HepG2 (cell line): ENCODE data around the gene KMT5C. TPM values are rescaled to one million over a fixed set of nuclear protein-coding genes. Genes with fewer than 3 reads are reported as not detected.

Source experiments
- ATAC-seq: fragments of 200-7000 bp; cut with Tn5 transposase; 3 replicates; pipeline ENCODE4 v1.9.1; 2020; ENCODE audit warnings: mild to moderate bottlenecking, moderate library complexity
- BruUV-seq: library from RNA; stranded (reverse); fragments of 400-500 nt; replicated peaks from 2 replicates; lab custom pipeline; 2021; lab: Mats Ljungman, UMichigan
- CTCF ChIA-PET: fragments of 300-600 bp; formaldehyde crosslinking; extraction: SDS; loops from one replicate; lab custom pipeline; 2021; ENCODE audit warnings: low total read pairs, inconsistent platforms, low intra/inter-chr PET ratio; lab: Yijun Ruan, JAX
- POLR2A ChIA-PET: fragments of 350-600 bp; sonication (Branson Sonifier 250); formaldehyde crosslinking; loops from one replicate; lab custom pipeline; 2020; ENCODE audit warnings: antibody characterized with exemption, inconsistent platforms; lab: Yijun Ruan, JAX
- DNase-seq: peaks from one replicate; pipeline ENCODE4 v3.0.0-alpha.2; 2015; ENCODE audit warnings: low spot score
- FAIRE-seq: peaks from 3 replicates; lab custom pipeline; 2011; peaks lifted over from hg19 to GRCh38; lab: Jason Lieb, UNC
- H2AFZ ChIP-seq: one replicate; pipeline ENCODE4 v1.6.1; 2011; ENCODE audit warnings: low read length, inconsistent platforms
- H3K27ac ChIP-seq: fragments of 300-600 bp; 3 replicates; pipeline ENCODE4 v1.8.0; 2011; ENCODE audit warnings: mixed run types, mild to moderate bottlenecking, mixed read lengths, low read length, inconsistent platforms; ENCODE audit not compliant: insufficient read depth; ENCODE audit errors: extremely low read length
- H3K27me3 ChIP-seq, 2 experiments: fragments of 200-600 bp in 1 of 2; 2 replicates in 1 of 2; 3 replicates in 1 of 2; pipeline versions ENCODE4 v1.6.0 to v1.8.0; 2011; ENCODE audit warnings: low read length in 2 of 2, mild to moderate bottlenecking in 2 of 2, moderate library complexity in 2 of 2, inconsistent platforms in 1 of 2; ENCODE audit not compliant: insufficient read depth in 2 of 2, control insufficient read depth in 1 of 2
- H3K36me3 ChIP-seq, 2 experiments: fragments of 200-600 bp in 1 of 2; replicated peaks in 1 of 2; 2 replicates in 1 of 2; 3 replicates in 1 of 2; pipeline versions ENCODE4 v1.5.1 to v1.8.0; 2011; ENCODE audit warnings: low read length in 2 of 2, inconsistent platforms in 1 of 2; ENCODE audit not compliant: insufficient read depth in 2 of 2, control insufficient read depth in 1 of 2
- H3K4me1 ChIP-seq: 2 replicates; pipeline ENCODE4 v1.5.1; 2012; ENCODE audit warnings: low read length, inconsistent platforms; ENCODE audit not compliant: insufficient read depth
- H3K4me2 ChIP-seq: 2 replicates; pipeline ENCODE4 v1.6.0; 2011; ENCODE audit warnings: low read depth, low read length, inconsistent platforms
- H3K4me3 ChIP-seq, 3 experiments: fragments of 200-600 bp in 1 of 3; sonication (generic), shearing (Covaris generic) in 1 of 3; replicated peaks in 1 of 3; 2 replicates each; pipeline ENCODE4 v1.5.1; 2011 to 2016; ENCODE audit warnings: low read length in 3 of 3, inconsistent platforms in 2 of 3, low read depth in 2 of 3, mild to moderate bottlenecking in 2 of 3, control low read depth in 1 of 3, mixed read lengths in 1 of 3; ENCODE audit not compliant: insufficient read depth in 1 of 3
- H3K79me2 ChIP-seq: one replicate; pipeline ENCODE4 v1.6.1; 2011; ENCODE audit warnings: low read length, inconsistent platforms; ENCODE audit not compliant: insufficient read depth
- H3K9ac ChIP-seq: 2 replicates; pipeline ENCODE4 v1.6.0; 2011; ENCODE audit warnings: mild to moderate bottlenecking, low read depth, low read length, inconsistent platforms; ENCODE audit not compliant: insufficient read depth
- H3K9me3 ChIP-seq: 2 replicates; pipeline ENCODE4 v1.5.1; 2012; ENCODE audit warnings: mild to moderate bottlenecking, low read length
- H4K20me1 ChIP-seq: 2 replicates; pipeline ENCODE4 v1.6.0; 2011; ENCODE audit warnings: inconsistent platforms, mild to moderate bottlenecking, low read length, moderate library complexity; ENCODE audit not compliant: insufficient read depth
- ATRX ChIP-seq: sonication (generic); formaldehyde crosslinking; IDR thresholded peaks from 2 replicates; pipeline ENCODE4 v1.4.0; 2020; ENCODE audit warnings: missing genetic modification reagents, borderline replicate concordance
- CREB1 ChIP-seq, 2 experiments: fragments of 450-650 bp in 1 of 2; IDR thresholded peaks; 2 replicates each; pipeline ENCODE4 v1.6.1; 2016 to 2017; ENCODE audit warnings: control low read depth in 1 of 2, mild to moderate bottlenecking in 1 of 2, missing compliant biosample characterization in 1 of 2, missing genetic modification characterization in 1 of 2
- DBP ChIP-seq: sonication (generic); formaldehyde crosslinking; IDR thresholded peaks from 2 replicates; pipeline ENCODE4 v1.4.0; 2020; ENCODE audit warnings: missing genetic modification reagents; ENCODE audit errors: not compliant biosample characterization
- DNMT3B ChIP-seq: conservative IDR thresholded peaks from 2 replicates; pipeline ENCODE4 v1.6.1; 2016; ENCODE audit warnings: missing biosample characterization, control low read depth
- FOXM1 ChIP-seq: sonication (generic); formaldehyde crosslinking; IDR thresholded peaks from 2 replicates; pipeline ENCODE4 v1.5.0; 2020; ENCODE audit warnings: missing genetic modification reagents
- KLF15 ChIP-seq: sonication (generic); formaldehyde crosslinking; IDR thresholded peaks from 2 replicates; pipeline ENCODE4 v1.8.1; 2023; ENCODE audit warnings: borderline replicate concordance, mild to moderate bottlenecking, inconsistent platforms, missing genetic modification reagents, mixed read lengths
- NKX3-1 ChIP-seq: sonication (generic); formaldehyde crosslinking; IDR thresholded peaks from 2 replicates; pipeline ENCODE4 v1.5.0; 2020; ENCODE audit warnings: missing genetic modification reagents
- POLR2A ChIP-seq, 2 experiments: IDR thresholded peaks; 2 replicates each; pipeline ENCODE4 v1.6.1; 2011; ENCODE audit warnings: low read depth in 2 of 2, low read length in 2 of 2, mild to moderate bottlenecking in 1 of 2, moderate library complexity in 1 of 2; ENCODE audit not compliant: insufficient read depth in 1 of 2
- SMARCE1 ChIP-seq: fragments of 450-650 bp; IDR thresholded peaks from 2 replicates; pipeline ENCODE4 v1.6.1; 2017; ENCODE audit warnings: borderline replicate concordance
- SP1 ChIP-seq, 2 experiments: fragments of 450-650 bp in 1 of 2; sonication (generic) in 1 of 2; formaldehyde crosslinking in 1 of 2; IDR thresholded peaks; 2 replicates each; pipeline versions ENCODE4 v1.4.0 to v1.6.1; 2016 to 2020; ENCODE audit warnings: missing genetic modification reagents in 1 of 2
- TGIF2 ChIP-seq: IDR thresholded peaks from 2 replicates; pipeline ENCODE4 v1.6.1; 2016; ENCODE audit warnings: control low read depth, missing compliant biosample characterization
- TOPORS ChIP-seq: sonication (generic); formaldehyde crosslinking; IDR thresholded peaks from 2 replicates; pipeline ENCODE4 v1.8.0; 2023; ENCODE audit warnings: mild to moderate bottlenecking, missing genetic modification reagents
- U2AF1 ChIP-seq: fragments of 200-400 bp; formaldehyde crosslinking; optimal IDR thresholded peaks from 2 replicates; pipeline ENCODE3; 2017; ENCODE audit warnings: mild to moderate bottlenecking, low read depth, low read length
- ZKSCAN8 ChIP-seq: IDR thresholded peaks from 2 replicates; pipeline ENCODE4 v1.6.1; 2016; ENCODE audit warnings: borderline replicate concordance, missing genetic modification reagents, missing compliant biosample characterization
- ZMAT5 ChIP-seq: sonication (generic); formaldehyde crosslinking; IDR thresholded peaks from 2 replicates; pipeline ENCODE4 v1.5.0; 2020; ENCODE audit warnings: mild to moderate bottlenecking, low read depth, missing genetic modification reagents, borderline replicate concordance
- ZNF101 ChIP-seq: sonication (generic); formaldehyde crosslinking; IDR thresholded peaks from 2 replicates; pipeline ENCODE4 v1.4.0; 2020; ENCODE audit warnings: mild to moderate bottlenecking, low read depth, missing genetic modification reagents, borderline replicate concordance
- WGBS: methylation state at CpG from one replicate; pipeline ENCODE4 v1.1.6; 2017; ENCODE audit warnings: low lambda C conversion rate; 5-methylcytosine and 5-hydroxymethylcytosine counted together
- in situ Hi-C: cut with HindIII; loops from 2 replicates; pipeline ENCODE4 v1.10.0; 2017; ENCODE audit warnings: low pct_unique_long_range_greater_than_20kb; ENCODE audit not compliant: extremely low pct_ligation_motif_present
- intact Hi-C: fragments of 100-400 bp; cut with micrococcal nuclease; formaldehyde crosslinking; loops from one replicate; pipeline ENCODE4 v1.10.0; 2022; ENCODE audit not compliant: unreplicated experiment
- polyA plus RNA-seq, 8 experiments: library from polyadenylated mRNA; depleted of rRNA in 3 of 8; stranded (reverse) in 7 of 8; unstranded in 1 of 8; fragments of >200 nt; fragmentation: Illumina TruSeq in 4 of 8; extraction: Trizol in 4 of 8; gene quantifications; 2 replicates each; pipeline versions ENCODE4 v1.2.1 to v1.2.3, GENCODE V29; 2011 to 2016; ENCODE audit warnings: low read depth in 4 of 8, missing spikeins in 1 of 8, mixed read lengths in 1 of 8; ENCODE audit not compliant: insufficient read depth in 1 of 8
- total RNA-seq, 5 experiments: library from RNA; depleted of rRNA; stranded (reverse); fragments of >200 nt; fragmentation: Illumina TruSeq; extraction: Trizol; gene quantifications; 2 replicates each; pipeline ENCODE4 v1.2.3, GENCODE V29; 2016; ENCODE audit warnings: low read depth in 1 of 5
- TF ChIP-seq, protein P1 (sequence below): sonication (generic); formaldehyde crosslinking; IDR thresholded peaks from 2 replicates; pipeline ENCODE4 v1.5.0; 2020; ENCODE audit warnings: missing genetic modification reagents
- TF ChIP-seq, protein P2 (sequence below): sonication (generic); formaldehyde crosslinking; IDR thresholded peaks from 2 replicates; pipeline ENCODE4 v1.5.1; 2020; ENCODE audit warnings: missing genetic modification reagents, mild to moderate bottlenecking, borderline replicate concordance
- TF ChIP-seq, protein P3 (sequence below): sonication (generic); formaldehyde crosslinking; IDR thresholded peaks from 2 replicates; pipeline ENCODE4 v1.4.0; 2020; ENCODE audit warnings: mild to moderate bottlenecking, missing genetic modification reagents
- TF ChIP-seq, protein P4 (sequence below): sonication (generic); formaldehyde crosslinking; IDR thresholded peaks from 2 replicates; pipeline ENCODE4 v1.4.0; 2020; ENCODE audit warnings: mild to moderate bottlenecking, missing genetic modification reagents

KMT5C gene
- total and polyA plus RNA-seq, 2 of the 13 experiments (the other 11 are each of a cell fraction or from before 2014, with no cell fraction given) = 5.5 to 9.0 TPM

DNA sequence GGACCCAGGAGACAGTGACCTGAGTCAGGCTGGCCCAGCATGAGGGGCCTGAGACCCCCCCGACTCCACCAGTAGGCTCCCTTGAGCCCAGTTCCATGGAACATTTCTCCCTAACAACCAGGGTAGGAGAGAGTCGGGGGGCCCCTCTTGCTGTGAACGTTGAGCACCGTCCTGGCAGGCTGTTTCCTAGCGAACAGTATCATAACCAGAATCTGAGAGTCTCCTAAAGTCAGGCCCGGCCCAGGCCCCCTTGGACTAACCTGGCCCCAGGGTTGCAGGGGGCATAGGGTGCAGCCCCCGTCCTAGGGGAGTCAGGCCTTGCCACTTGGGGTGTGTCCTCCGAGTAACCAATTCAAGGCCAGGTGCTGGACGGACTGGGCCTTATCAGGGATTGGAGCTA, 28.3 kb upstream of the KMT5C start:
- POLR2A ChIA-PET = no interaction called here
- in situ Hi-C loops = no loop called here

More for the DNA sequence above, 28.3 kb upstream of the KMT5C start:
- Histone ChIP-seq H3K9ac (no peak overlapping the region), H3K4me2 (no peak overlapping the region), H2AFZ (no peak overlapping the region), H4K20me1 (no peaks in the 10 kb centered on the region), H3K79me2 (no peaks in the 10 kb centered on the region), H3K27ac (no peak overlapping the region), H3K4me1 (peaks cover 14% of the 10 kb centered on the region), H3K27me3 (peaks cover 0 to 5% of the 10 kb centered on the region in 2 experiments; a peak in 1 of 5 replicates), H3K4me3 (no peak overlapping the region), H3K9me3 (no peaks in the 10 kb centered on the region), H3K36me3 (no peaks in the 10 kb centered on the region)
- intact Hi-C loops = no loop called here
- no peak for TF ChIP-seq ZNF101 (CRISPR knock-in tag)
- TF ChIP-seq ZKSCAN8 = no peak
- TF ChIP-seq, protein P1, sequence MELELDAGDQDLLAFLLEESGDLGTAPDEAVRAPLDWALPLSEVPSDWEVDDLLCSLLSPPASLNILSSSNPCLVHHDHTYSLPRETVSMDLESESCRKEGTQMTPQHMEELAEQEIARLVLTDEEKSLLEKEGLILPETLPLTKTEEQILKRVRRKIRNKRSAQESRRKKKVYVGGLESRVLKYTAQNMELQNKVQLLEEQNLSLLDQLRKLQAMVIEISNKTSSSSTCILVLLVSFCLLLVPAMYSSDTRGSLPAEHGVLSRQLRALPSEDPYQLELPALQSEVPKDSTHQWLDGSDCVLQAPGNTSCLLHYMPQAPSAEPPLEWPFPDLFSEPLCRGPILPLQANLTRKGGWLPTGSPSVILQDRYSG (CRISPR knock-in tag) = no peak
- no peak for TF ChIP-seq CREB1 (IDR thresholded peaks at IDR 0.05)
- no peak for TF ChIP-seq CREB1 (CRISPR knock-in tag; IDR thresholded peaks at IDR 0.05)
- TF ChIP-seq, protein P2, sequence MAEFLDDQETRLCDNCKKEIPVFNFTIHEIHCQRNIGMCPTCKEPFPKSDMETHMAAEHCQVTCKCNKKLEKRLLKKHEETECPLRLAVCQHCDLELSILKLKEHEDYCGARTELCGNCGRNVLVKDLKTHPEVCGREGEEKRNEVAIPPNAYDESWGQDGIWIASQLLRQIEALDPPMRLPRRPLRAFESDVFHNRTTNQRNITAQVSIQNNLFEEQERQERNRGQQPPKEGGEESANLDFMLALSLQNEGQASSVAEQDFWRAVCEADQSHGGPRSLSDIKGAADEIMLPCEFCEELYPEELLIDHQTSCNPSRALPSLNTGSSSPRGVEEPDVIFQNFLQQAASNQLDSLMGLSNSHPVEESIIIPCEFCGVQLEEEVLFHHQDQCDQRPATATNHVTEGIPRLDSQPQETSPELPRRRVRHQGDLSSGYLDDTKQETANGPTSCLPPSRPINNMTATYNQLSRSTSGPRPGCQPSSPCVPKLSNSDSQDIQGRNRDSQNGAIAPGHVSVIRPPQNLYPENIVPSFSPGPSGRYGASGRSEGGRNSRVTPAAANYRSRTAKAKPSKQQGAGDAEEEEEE (CRISPR knock-in tag) = no peak
- no peak for TF ChIP-seq ATRX (CRISPR knock-in tag)
- TF ChIP-seq TOPORS (CRISPR knock-in tag) = no peak
- TF ChIP-seq SP1 (IDR thresholded peaks at IDR 0.05) = no peak
- no peak for TF ChIP-seq SP1 (CRISPR knock-in tag; IDR thresholded peaks at IDR 0.05)
- no peak for TF ChIP-seq NKX3-1 (CRISPR knock-in tag)
- TF ChIP-seq SMARCE1 = no peak
- no peak for TF ChIP-seq FOXM1
- no peak for TF ChIP-seq DBP (CRISPR knock-in tag)
- TF ChIP-seq, protein P3, sequence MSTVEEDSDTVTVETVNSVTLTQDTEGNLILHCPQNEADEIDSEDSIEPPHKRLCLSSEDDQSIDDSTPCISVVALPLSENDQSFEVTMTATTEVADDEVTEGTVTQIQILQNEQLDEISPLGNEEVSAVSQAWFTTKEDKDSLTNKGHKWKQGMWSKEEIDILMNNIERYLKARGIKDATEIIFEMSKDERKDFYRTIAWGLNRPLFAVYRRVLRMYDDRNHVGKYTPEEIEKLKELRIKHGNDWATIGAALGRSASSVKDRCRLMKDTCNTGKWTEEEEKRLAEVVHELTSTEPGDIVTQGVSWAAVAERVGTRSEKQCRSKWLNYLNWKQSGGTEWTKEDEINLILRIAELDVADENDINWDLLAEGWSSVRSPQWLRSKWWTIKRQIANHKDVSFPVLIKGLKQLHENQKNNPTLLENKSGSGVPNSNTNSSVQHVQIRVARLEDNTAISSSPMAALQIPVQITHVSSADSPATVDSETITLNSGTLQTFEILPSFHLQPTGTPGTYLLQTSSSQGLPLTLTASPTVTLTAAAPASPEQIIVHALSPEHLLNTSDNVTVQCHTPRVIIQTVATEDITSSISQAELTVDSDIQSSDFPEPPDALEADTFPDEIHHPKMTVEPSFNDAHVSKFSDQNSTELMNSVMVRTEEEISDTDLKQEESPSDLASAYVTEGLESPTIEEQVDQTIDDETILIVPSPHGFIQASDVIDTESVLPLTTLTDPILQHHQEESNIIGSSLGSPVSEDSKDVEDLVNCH = no peak
- TF ChIP-seq KLF15 (CRISPR knock-in tag) = no peak
- TF ChIP-seq, protein P4, sequence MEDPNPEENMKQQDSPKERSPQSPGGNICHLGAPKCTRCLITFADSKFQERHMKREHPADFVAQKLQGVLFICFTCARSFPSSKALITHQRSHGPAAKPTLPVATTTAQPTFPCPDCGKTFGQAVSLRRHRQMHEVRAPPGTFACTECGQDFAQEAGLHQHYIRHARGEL (CRISPR knock-in tag) = no peak
- TF ChIP-seq DNMT3B = no peak
- TF ChIP-seq ZMAT5 (CRISPR knock-in tag) = no peak
- TF ChIP-seq POLR2A (IDR thresholded peaks at IDR 0.05; ENCODE audit: insufficient read depth in 1 of 2, low read depth in 2 of 2, low read length in 2 of 2) = no peak
- no peak for TF ChIP-seq U2AF1
- TF ChIP-seq TGIF2 (CRISPR knock-in tag) = no peak
- ATAC-seq (no peak), FAIRE-seq (no peak), DNase-seq (no peak)
- no TSS peak for BruUV-seq
- CTCF ChIA-PET = no interaction called here
- 25% methylated on average over 4 of the region's 9 CpGs for WGBS
